ENCODE results near the gene ATP11A. TPM values are rescaled to one million over a fixed set of nuclear protein-coding genes. Genes with fewer than 3 reads are reported as not detected.

ATP11A gene
- polyA plus RNA-seq, 4 donors = 3.2 to 79.6 (median 9.5) TPM

DNA sequence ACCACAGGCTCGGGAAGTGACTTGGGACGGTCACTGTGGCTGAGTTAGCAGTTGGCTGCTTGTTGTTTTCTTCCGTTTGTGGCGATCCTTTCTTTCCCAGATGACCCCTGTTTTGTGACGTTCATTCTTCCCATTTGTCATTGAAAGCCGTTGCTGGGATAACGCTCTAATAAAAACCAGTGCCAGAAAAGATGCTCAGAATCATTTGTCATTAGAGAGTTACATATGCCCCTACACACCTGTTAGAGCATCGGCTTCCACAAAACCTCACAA, 239.9 kb downstream of the ATP11A start:
- WGBS, 3 donors = 17 to 29% (median 22%) methylated on average over 8 of the region's 8 CpGs
- H3K9me3 ChIP-seq (ENCODE audit: control insufficient read depth in 2 of 2, insufficient read depth in 1 of 2, low read depth in 1 of 2, low read length in 1 of 2) = peaks cover 1 to 5% of the 10 kb centered on the region in 2 donors
- H3K4me1 ChIP-seq (ENCODE audit: control insufficient read depth in 3 of 3, insufficient read depth in 2 of 3, low read depth in 1 of 3, low read length in 2 of 3) = peaks cover 0 to 43% (median 3%) of the 10 kb centered on the region in 3 donors
- peaks cover 0 to 2% (median 0%) of the 10 kb centered on the region in 3 donors for H3K27me3 ChIP-seq (ENCODE audit: control insufficient read depth in 3 of 3, insufficient read depth in 3 of 3, low read length in 3 of 3)
- H3K36me3 ChIP-seq (ENCODE audit: control insufficient read depth in 3 of 3, insufficient read depth in 2 of 3, low read depth in 1 of 3, low read length in 3 of 3) = peaks cover 0 to 5% (median 0%) of the 10 kb centered on the region in 3 donors
- FAIRE-seq (no peak), DNase-seq (no peak)
- H3K4me3 ChIP-seq (ENCODE audit: low read depth in 1 of 3, low read length in 3 of 3) = no peak overlapping the region
- peak overlapping the region in 2 of 3 donors; percentile 59 to 93 for H3K27ac ChIP-seq (ENCODE audit: low read depth in 1 of 3, low read length in 2 of 3)

DNA sequence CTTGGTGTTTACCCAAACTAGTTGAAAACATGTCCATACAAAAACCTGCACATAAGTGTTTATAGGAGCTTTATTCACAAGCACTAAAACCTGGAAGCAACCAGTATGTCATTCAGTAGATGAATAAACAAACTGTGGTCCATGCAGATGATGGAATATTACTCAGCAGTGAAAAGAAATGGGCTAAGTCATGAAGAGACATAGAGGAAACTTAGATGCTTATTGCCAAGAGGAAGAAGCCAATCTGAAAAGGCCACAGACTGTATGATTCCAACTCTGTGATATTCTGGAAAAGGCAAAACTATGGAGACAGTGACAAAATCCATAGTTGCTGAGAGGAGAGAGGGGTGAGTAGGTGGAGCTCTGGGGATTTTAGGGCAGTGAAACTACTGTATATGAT, 240.4 kb downstream of the ATP11A start:
- H3K27ac ChIP-seq (ENCODE audit: low read depth in 1 of 3, low read length in 2 of 3) = peak overlapping the region in 1 of 3 donors; percentile 93
- peaks cover 0 to 5% (median 0%) of the 10 kb centered on the region in 3 donors for H3K36me3 ChIP-seq (ENCODE audit: control insufficient read depth in 3 of 3, insufficient read depth in 2 of 3, low read depth in 1 of 3, low read length in 3 of 3)
- H3K27me3 ChIP-seq (ENCODE audit: control insufficient read depth in 3 of 3, insufficient read depth in 3 of 3, low read length in 3 of 3) = peaks cover 0 to 2% (median 0%) of the 10 kb centered on the region in 3 donors
- H3K4me3 ChIP-seq (ENCODE audit: low read depth in 1 of 3, low read length in 3 of 3) = no peak overlapping the region
- peaks cover 1 to 5% of the 10 kb centered on the region in 2 donors for H3K9me3 ChIP-seq (ENCODE audit: control insufficient read depth in 2 of 2, insufficient read depth in 1 of 2, low read depth in 1 of 2, low read length in 1 of 2)
- H3K4me1 ChIP-seq (ENCODE audit: control insufficient read depth in 3 of 3, insufficient read depth in 2 of 3, low read depth in 1 of 3, low read length in 2 of 3) = peaks cover 0 to 43% (median 3%) of the 10 kb centered on the region in 3 donors
- DNase-seq = no peak
- no peak for FAIRE-seq

DNA sequence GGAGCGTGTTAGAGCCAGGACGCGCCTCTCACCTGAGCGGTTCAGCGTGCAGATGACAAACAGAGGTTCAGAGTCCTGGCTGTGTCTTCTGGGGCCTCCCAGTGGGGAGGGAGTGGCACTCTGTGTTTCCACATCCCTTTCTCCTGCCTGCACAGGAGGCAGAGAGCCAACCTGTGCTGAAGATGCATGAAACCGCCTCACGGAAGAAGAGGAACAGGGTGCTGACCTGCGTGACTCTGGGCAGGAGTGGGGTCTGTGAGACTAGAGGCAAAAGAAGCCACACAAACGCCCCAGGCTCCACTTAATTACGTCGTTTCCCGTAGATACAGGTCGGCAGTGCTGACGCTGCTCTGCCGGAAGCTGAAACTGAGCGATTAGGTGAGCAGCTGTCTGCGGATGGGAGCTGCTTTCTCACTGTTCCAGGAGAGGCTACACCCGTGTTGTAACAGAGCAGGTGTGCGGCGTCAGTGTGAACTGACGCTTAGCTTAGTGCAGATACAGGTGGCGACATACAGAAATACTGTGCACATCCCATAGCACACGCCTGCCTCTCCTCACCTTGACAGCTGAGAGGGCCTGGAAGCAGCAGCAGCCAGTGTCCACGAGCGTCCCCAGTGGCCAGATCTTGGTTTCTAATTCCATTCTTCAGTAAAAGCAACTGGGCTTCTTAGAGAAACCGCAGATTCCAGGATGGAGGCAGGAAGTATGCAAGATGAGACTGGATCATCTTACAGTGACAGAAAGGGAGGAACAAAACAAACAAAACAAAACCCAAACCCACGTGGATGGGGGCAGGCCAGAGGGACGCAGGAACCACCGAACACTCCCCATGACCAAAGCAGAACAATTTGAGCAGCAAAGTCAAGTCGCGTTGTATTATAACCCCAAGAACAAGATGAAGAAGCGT, 241.4 kb downstream of the ATP11A start:
- Histone ChIP-seq H3K4me3 (ENCODE audit: low read depth in 1 of 3, low read length in 3 of 3) (peak overlapping the region in 2 of 3 donors; percentile 21 to 41), H3K36me3 (ENCODE audit: control insufficient read depth in 3 of 3, insufficient read depth in 2 of 3, low read depth in 1 of 3, low read length in 3 of 3) (peaks cover 0 to 1% (median 0%) of the 10 kb centered on the region in 3 donors), H3K27me3 (ENCODE audit: control insufficient read depth in 3 of 3, insufficient read depth in 3 of 3, low read length in 3 of 3) (peaks cover 0 to 2% (median 0%) of the 10 kb centered on the region in 3 donors), H3K9me3 (ENCODE audit: control insufficient read depth in 2 of 2, insufficient read depth in 1 of 2, low read depth in 1 of 2, low read length in 1 of 2) (peaks cover 1 to 5% of the 10 kb centered on the region in 2 donors), H3K27ac (ENCODE audit: low read depth in 1 of 3, low read length in 2 of 3) (peak overlapping the region; percentile 36 to 93 (median 42)), H3K4me1 (ENCODE audit: control insufficient read depth in 3 of 3, insufficient read depth in 2 of 3, low read depth in 1 of 3, low read length in 2 of 3) (peaks cover 0 to 43% (median 3%) of the 10 kb centered on the region in 3 donors)
- FAIRE-seq = no peak
- DNase-seq = peak; percentile 88 to 93
- WGBS, 3 donors = 17 to 51% (median 31%) methylated on average over 32 of the region's 32 CpGs

DNA sequence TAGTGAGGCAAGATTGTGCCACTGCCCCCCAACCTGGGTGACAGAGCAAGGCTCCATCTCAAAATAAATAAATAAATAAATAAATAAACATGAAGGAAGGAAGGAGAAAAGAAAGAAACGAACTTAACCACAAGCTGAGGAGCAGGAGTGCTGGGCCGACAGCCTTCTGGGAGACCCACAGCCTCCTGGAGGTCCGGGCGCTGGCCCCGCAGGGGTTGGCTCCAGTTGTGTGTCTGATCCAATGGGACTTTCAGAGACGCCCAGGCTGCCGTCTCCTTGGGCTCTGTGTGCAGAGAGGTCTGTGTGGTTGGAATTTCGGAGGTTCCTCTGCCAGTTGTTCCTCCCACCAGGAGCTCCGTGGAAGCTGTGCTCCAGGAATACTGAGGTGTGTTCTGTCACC, 243.1 kb downstream of the ATP11A start:
- no peaks in the 10 kb centered on the region for H3K27me3 ChIP-seq (ENCODE audit: control insufficient read depth in 3 of 3, insufficient read depth in 3 of 3, low read length in 3 of 3)
- DNase-seq (no peak), FAIRE-seq (no peak)
- peaks cover 0 to 43% (median 3%) of the 10 kb centered on the region in 3 donors for H3K4me1 ChIP-seq (ENCODE audit: control insufficient read depth in 3 of 3, insufficient read depth in 2 of 3, low read depth in 1 of 3, low read length in 2 of 3)
- H3K9me3 ChIP-seq (ENCODE audit: control insufficient read depth in 2 of 2, insufficient read depth in 1 of 2, low read depth in 1 of 2, low read length in 1 of 2) = peaks cover 0 to 1% of the 10 kb centered on the region in 2 donors
- no peaks in the 10 kb centered on the region for H3K36me3 ChIP-seq (ENCODE audit: control insufficient read depth in 3 of 3, insufficient read depth in 2 of 3, low read depth in 1 of 3, low read length in 3 of 3)
- H3K27ac ChIP-seq (ENCODE audit: low read depth in 1 of 3, low read length in 2 of 3) = no peak overlapping the region
- H3K4me3 ChIP-seq (ENCODE audit: low read depth in 1 of 3, low read length in 3 of 3) = no peak overlapping the region
- 73 to 95% (median 81%) methylated on average over 9 of the region's 9 CpGs for WGBS, 3 donors

DNA sequence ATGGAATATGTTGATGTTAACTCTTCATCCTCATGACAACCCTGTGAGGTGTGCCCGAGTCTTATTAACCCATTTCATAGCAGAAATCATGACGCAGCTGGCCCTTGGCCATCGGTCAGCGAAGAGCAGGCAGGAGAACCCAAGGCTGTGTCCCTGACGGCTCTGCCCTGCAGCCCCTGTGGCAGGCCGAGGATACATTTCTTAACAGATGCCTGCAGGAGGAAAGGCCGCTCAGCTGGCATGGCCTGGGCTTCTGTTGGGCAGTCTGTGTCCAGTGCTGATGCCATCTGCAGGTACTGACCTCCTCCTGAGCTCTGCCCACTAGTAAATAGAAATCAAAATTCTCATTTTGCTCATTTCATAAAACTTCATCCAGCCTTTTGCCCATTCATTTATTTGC, 243.8 kb downstream of the ATP11A start:
- Histone ChIP-seq H3K36me3 (ENCODE audit: control insufficient read depth in 3 of 3, insufficient read depth in 2 of 3, low read depth in 1 of 3, low read length in 3 of 3) (no peaks in the 10 kb centered on the region), H3K9me3 (ENCODE audit: control insufficient read depth in 2 of 2, insufficient read depth in 1 of 2, low read depth in 1 of 2, low read length in 1 of 2) (peaks cover 0 to 1% of the 10 kb centered on the region in 2 donors), H3K27me3 (ENCODE audit: control insufficient read depth in 3 of 3, insufficient read depth in 3 of 3, low read length in 3 of 3) (no peaks in the 10 kb centered on the region), H3K4me1 (ENCODE audit: control insufficient read depth in 3 of 3, insufficient read depth in 2 of 3, low read depth in 1 of 3, low read length in 2 of 3) (peaks cover 0 to 36% (median 3%) of the 10 kb centered on the region in 3 donors), H3K27ac (ENCODE audit: low read depth in 1 of 3, low read length in 2 of 3) (no peak overlapping the region), H3K4me3 (ENCODE audit: low read depth in 1 of 3, low read length in 3 of 3) (no peak overlapping the region)
- DNase-seq (no peak), FAIRE-seq (no peak)
- WGBS, 3 donors = 91 to 94% (median 94%) methylated on average over 7 of the region's 7 CpGs

DNA sequence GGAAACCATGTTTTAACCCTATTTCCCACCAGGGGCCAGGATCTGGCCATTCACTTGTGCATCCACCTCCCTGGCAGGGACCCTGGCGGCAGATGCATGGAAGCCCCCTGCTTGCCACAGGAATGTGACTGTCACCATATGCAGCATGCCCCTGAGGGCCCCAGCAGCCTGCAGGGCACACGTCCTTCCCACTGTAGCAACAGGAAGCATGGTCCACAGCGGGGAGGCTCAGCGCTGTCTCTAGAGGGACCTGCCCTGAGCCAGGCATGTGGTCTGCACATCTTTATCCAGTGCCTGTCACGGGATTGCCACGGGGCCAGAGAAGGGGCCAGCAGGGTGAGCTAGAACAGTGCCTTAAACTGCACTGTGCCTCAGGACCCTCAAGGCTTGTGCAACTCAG, 244.2 kb downstream of the ATP11A start:
- Histone ChIP-seq H3K9me3 (ENCODE audit: control insufficient read depth in 2 of 2, insufficient read depth in 1 of 2, low read depth in 1 of 2, low read length in 1 of 2) (peaks cover 0 to 1% of the 10 kb centered on the region in 2 donors), H3K36me3 (ENCODE audit: control insufficient read depth in 3 of 3, insufficient read depth in 2 of 3, low read depth in 1 of 3, low read length in 3 of 3) (no peaks in the 10 kb centered on the region), H3K4me1 (ENCODE audit: control insufficient read depth in 3 of 3, insufficient read depth in 2 of 3, low read depth in 1 of 3, low read length in 2 of 3) (peaks cover 0 to 32% (median 3%) of the 10 kb centered on the region in 3 donors), H3K27ac (ENCODE audit: low read depth in 1 of 3, low read length in 2 of 3) (no peak overlapping the region), H3K4me3 (ENCODE audit: low read depth in 1 of 3, low read length in 3 of 3) (no peak overlapping the region), H3K27me3 (ENCODE audit: control insufficient read depth in 3 of 3, insufficient read depth in 3 of 3, low read length in 3 of 3) (no peaks in the 10 kb centered on the region)
- DNase-seq (no peak), FAIRE-seq (no peak)
- 60 to 85% (median 75%) methylated on average over 6 of the region's 6 CpGs for WGBS, 3 donors

Other genes starting within 250 kb of the ATP11A start
- gene TUBGCP3, start 101.9 kb upstream of the ATP11A start, polyA plus RNA-seq = 10 to 100 TPM in 3 of 4 donors, 1 to 10 TPM in 1; 5.4 to 21.2 (median 13.2) TPM

Measured in small intestine (tissue), 7 donors.